GM12891 (cell line): Measurements from ENCODE around the gene CFAP92.

ENCODE experiments used
- PAX5 ChIP-seq: IDR thresholded peaks from 2 replicates; pipeline ENCODE4 v1.6.1; 2011; ENCODE audit warnings: low read length, moderate library complexity, mild to moderate bottlenecking; ENCODE audit not compliant: insufficient read depth, severe bottlenecking
- POLR2A ChIP-seq: IDR thresholded peaks from 2 replicates; pipeline ENCODE4 v1.6.1; 2011; ENCODE audit warnings: low read depth, low read length, control low read depth
- POLR2AphosphoS5 ChIP-seq: IDR thresholded peaks from 2 replicates; pipeline ENCODE4 v1.6.1; 2011; ENCODE audit warnings: low read depth, low read length, control low read depth
- POU2F2 ChIP-seq: IDR thresholded peaks from 2 replicates; pipeline ENCODE4 v1.6.1; 2011; ENCODE audit warnings: low read depth, mild to moderate bottlenecking, control low read depth, low read length, moderate library complexity
- SPI1 ChIP-seq: IDR thresholded peaks from 2 replicates; pipeline ENCODE4 v1.6.1; 2011; ENCODE audit warnings: low read depth, low read length, control low read depth
- TAF1 ChIP-seq: IDR thresholded peaks from 2 replicates; pipeline ENCODE4 v1.6.1; 2011; ENCODE audit warnings: low read depth, low read length, control low read depth

DNA sequence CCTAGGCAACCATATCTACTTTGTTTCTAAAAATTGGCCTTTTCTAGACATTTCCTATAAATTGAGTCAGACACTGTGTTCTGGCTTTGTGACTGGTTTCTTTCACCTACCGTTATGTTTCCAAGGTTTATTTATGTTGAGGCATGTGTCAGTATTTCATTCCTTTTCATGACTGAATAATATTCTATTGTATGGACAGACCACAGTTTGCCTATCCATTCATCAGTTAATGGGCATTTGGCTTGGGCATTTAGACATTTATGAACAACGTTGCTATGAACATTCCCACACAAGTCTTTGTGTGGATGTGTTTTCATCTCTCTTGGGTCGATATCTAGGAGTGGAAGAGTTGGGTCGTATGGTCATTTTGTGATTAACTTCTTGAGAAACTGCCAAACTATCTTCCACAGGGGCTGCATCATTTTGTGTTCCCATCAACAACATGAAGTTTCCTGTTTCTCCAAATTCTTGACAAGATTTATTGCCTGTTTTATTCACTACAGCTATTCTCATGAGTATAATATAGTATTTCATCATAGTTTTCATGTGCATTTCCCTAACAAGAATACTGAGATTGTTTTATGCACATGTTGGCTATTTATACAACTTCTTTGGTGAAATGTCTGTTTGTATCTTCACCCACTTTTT, 3.7 kb upstream of the CFAP92 start:
- TF ChIP-seq POLR2AphosphoS5 (no peak), TAF1 (no peak), POLR2A (no peak), POU2F2 (no peak), SPI1 (no peak), PAX5 (no peak)
